HCT116 (cell line): ENCODE data around the gene SAMD4B. TPM values are rescaled to one million over a fixed set of nuclear protein-coding genes. Genes with fewer than 3 reads are reported as not detected.

ENCODE experiments used
- ATAC-seq: fragments of 200-7000 bp; cut with Tn5 transposase; 2 replicates; pipeline ENCODE4 v1.9.1; 2020; ENCODE audit warnings: mild to moderate bottlenecking, moderate library complexity
- BruUV-seq: library from RNA; stranded (reverse); fragments of 400-500 nt; replicated peaks from 2 replicates; lab custom pipeline; 2021; lab: Mats Ljungman, UMichigan
- CTCF ChIA-PET: fragments of 300-600 bp; sonication (Branson Sonifier 250); formaldehyde crosslinking; loops from one replicate; lab custom pipeline; 2021; ENCODE audit warnings: antibody characterized with exemption; lab: Charles Lee
- POLR2A ChIA-PET: fragments of 300-600, 350-600 bp; sonication (Branson Sonifier 250); formaldehyde crosslinking; loops from one replicate; lab custom pipeline; 2021; ENCODE audit warnings: antibody characterized with exemption; lab: Charles Lee
- RAD21 ChIA-PET, 2 experiments: fragments of 300-600 bp; sonication (Branson Sonifier 250); formaldehyde crosslinking; loops; one replicate each; lab custom pipeline; 2023; ENCODE audit warnings: low total read pairs in 2 of 2; ENCODE audit not compliant: uncharacterized antibody in 2 of 2, unreplicated experiment in 2 of 2, low non-redundant PET in 1 of 2; lab: Charles Lee
- DNase-seq: peaks from one replicate; pipeline ENCODE4 v3.0.0-alpha.2; 2010; ENCODE audit warnings: low read depth, low spot score
- H2AFZ ChIP-seq: fragments of 200-600 bp; shearing (Covaris generic), sonication (generic); 2 replicates; pipeline ENCODE4 v1.6.1; 2017; ENCODE audit warnings: low read depth, mixed run types, mixed read lengths, antibody characterized with exemption, low read length; ENCODE audit not compliant: poor library complexity, severe bottlenecking
- H3K27ac ChIP-seq: 2 replicates; pipeline ENCODE4 v1.5.1; 2012; ENCODE audit warnings: low read depth, low read length
- H3K27me3 ChIP-seq: fragments of 200-600 bp; sonication (generic); 2 replicates; pipeline ENCODE4 v1.6.1; 2016; ENCODE audit warnings: mixed run types, low read length, mixed read lengths; ENCODE audit not compliant: insufficient read depth
- H3K36me3 ChIP-seq, 2 experiments: fragments of 200-500 bp in 1 of 2; fragments of 200-600 bp in 1 of 2; sonication (Bioruptor generic) in 1 of 2; sonication (generic) in 1 of 2; 2 replicates each; pipeline versions ENCODE4 v1.5.1 to v1.6.1; 2014 to 2016; ENCODE audit warnings: low read length in 2 of 2, inconsistent platforms in 1 of 2, mixed read lengths in 1 of 2, mixed run types in 1 of 2; ENCODE audit not compliant: insufficient read depth in 2 of 2, control insufficient read depth in 1 of 2
- H3K4me1 ChIP-seq, 2 experiments: fragments of 200-600 bp in 1 of 2; sonication (generic) in 1 of 2; 2 replicates each; pipeline versions ENCODE4 v1.5.1 to v1.6.1; 2012 to 2017; ENCODE audit warnings: low read length in 2 of 2, inconsistent platforms in 1 of 2, mild to moderate bottlenecking in 1 of 2, mixed read lengths in 1 of 2, mixed run types in 1 of 2, moderate library complexity in 1 of 2; ENCODE audit not compliant: insufficient read depth in 2 of 2, control insufficient read depth in 1 of 2
- H3K4me2 ChIP-seq: fragments of 200-600 bp; sonication (generic); 2 replicates; pipeline ENCODE4 v1.6.1; 2017; ENCODE audit warnings: mixed run types, low read length, mixed read lengths
- H3K4me3 ChIP-seq, 2 experiments: fragments of 200-600 bp in 1 of 2; sonication (generic) in 1 of 2; replicated peaks in 1 of 2; 2 replicates each; pipeline ENCODE4 v1.5.1; 2011 to 2016; ENCODE audit warnings: low read length in 2 of 2, control low read depth in 1 of 2, low read depth in 1 of 2, mild to moderate bottlenecking in 1 of 2, mixed read lengths in 1 of 2, mixed run types in 1 of 2
- H3K79me2 ChIP-seq: fragments of 200-600 bp; sonication (generic); 2 replicates; pipeline ENCODE4 v1.6.1; 2017; ENCODE audit warnings: mild to moderate bottlenecking, mixed run types, low read length, moderate library complexity, mixed read lengths; ENCODE audit not compliant: insufficient read depth
- H3K9ac ChIP-seq: fragments of 200-600 bp; sonication (generic); 2 replicates; pipeline ENCODE4 v1.6.1; 2016; ENCODE audit warnings: low read length, mixed read lengths
- H3K9me2 ChIP-seq: fragments of 200-600 bp; sonication (generic), shearing (Covaris generic); 2 replicates; pipeline ENCODE4 v1.6.1; 2017; ENCODE audit warnings: mixed run types, mild to moderate bottlenecking, moderate library complexity; ENCODE audit not compliant: insufficient read depth
- H3K9me3 ChIP-seq, 2 experiments: fragments of 200-500 bp in 1 of 2; fragments of 200-600 bp in 1 of 2; sonication (Bioruptor generic) in 1 of 2; sonication (generic) in 1 of 2; 2 replicates each; pipeline ENCODE4 v1.6.1; 2014 to 2017; ENCODE audit warnings: low read length in 2 of 2, mixed read lengths in 2 of 2, inconsistent platforms in 1 of 2, low read depth in 1 of 2, mild to moderate bottlenecking in 1 of 2, mixed run types in 1 of 2, moderate library complexity in 1 of 2; ENCODE audit not compliant: control insufficient read depth in 1 of 2, insufficient read depth in 1 of 2
- H4K20me1 ChIP-seq: fragments of 200-600 bp; sonication (generic), shearing (Covaris generic); 2 replicates; pipeline ENCODE4 v1.6.1; 2017; ENCODE audit warnings: mixed run types, mild to moderate bottlenecking, moderate library complexity; ENCODE audit not compliant: insufficient read depth
- ATF3 ChIP-seq: IDR thresholded peaks from 2 replicates; pipeline ENCODE4 v1.6.1; 2012
- CEBPB ChIP-seq: IDR thresholded peaks from 2 replicates; pipeline ENCODE4 v1.6.1; 2012; ENCODE audit warnings: low read depth
- EGR1 ChIP-seq: IDR thresholded peaks from 2 replicates; pipeline ENCODE4 v1.6.1; 2012; ENCODE audit warnings: low read depth
- ELF1 ChIP-seq: IDR thresholded peaks from 2 replicates; pipeline ENCODE4 v1.6.1; 2012; ENCODE audit warnings: low read depth, borderline replicate concordance
- EZH2 ChIP-seq: fragments of 200-600 bp; sonication (generic); IDR thresholded peaks from 2 replicates; pipeline ENCODE4 v1.6.1; 2017; ENCODE audit warnings: antibody characterized with exemption, mixed run types
- FOSL1 ChIP-seq: IDR thresholded peaks from 2 replicates; pipeline ENCODE4 v1.6.1; 2012; ENCODE audit warnings: low read depth
- JUND ChIP-seq: IDR thresholded peaks from 2 replicates; pipeline ENCODE4 v1.6.1; 2012
- RAD21 ChIP-seq: IDR thresholded peaks from 2 replicates; pipeline ENCODE4 v1.6.1; 2012; ENCODE audit warnings: low read depth, mild to moderate bottlenecking
- SIN3A ChIP-seq: IDR thresholded peaks from 2 replicates; pipeline ENCODE4 v1.6.1; 2012; ENCODE audit warnings: low read depth
- SP1 ChIP-seq: IDR thresholded peaks from 2 replicates; pipeline ENCODE4 v1.6.1; 2012; ENCODE audit warnings: low read depth
- SRF ChIP-seq: IDR thresholded peaks from 2 replicates; pipeline ENCODE4 v1.6.1; 2012; ENCODE audit warnings: low read depth
- TCF7L2 ChIP-seq: IDR thresholded peaks from 2 replicates; pipeline ENCODE4 v1.7.0; 2011; ENCODE audit warnings: borderline replicate concordance, inconsistent platforms; ENCODE audit not compliant: insufficient read depth, insufficient read length; ENCODE audit errors: extremely low read depth
- YY1 ChIP-seq: IDR thresholded peaks from 2 replicates; pipeline ENCODE4 v1.6.1; 2011; ENCODE audit warnings: low read length, low read depth, moderate library complexity, mild to moderate bottlenecking; ENCODE audit not compliant: insufficient replicate concordance; ENCODE audit errors: extremely low read depth
- ZBTB33 ChIP-seq: IDR thresholded peaks from 2 replicates; pipeline ENCODE4 v1.6.1; 2011; ENCODE audit warnings: mild to moderate bottlenecking, low read length, moderate library complexity; ENCODE audit not compliant: insufficient replicate concordance; ENCODE audit errors: extremely low read depth
- ZFX ChIP-seq: fragments of 450-650 bp; IDR thresholded peaks from 2 replicates; pipeline ENCODE4 v1.6.1; 2017
- ZNF274 ChIP-seq: fragments of 200-500 bp; sonication (Bioruptor generic); IDR thresholded peaks from 2 replicates; pipeline ENCODE4 v1.6.1; 2014; ENCODE audit warnings: mild to moderate bottlenecking, low read depth, low read length, inconsistent platforms
- intact Hi-C: fragments of 100-400 bp; cut with micrococcal nuclease; formaldehyde crosslinking; loops from 2 replicates; pipeline ENCODE4 v1.10.0; 2022
- total RNA-seq: library from RNA; stranded (reverse); gene quantifications from one replicate; pipeline ENCODE4 v1.2.1, GENCODE V29; 2021; ENCODE audit not compliant: unreplicated experiment
- TF ChIP-seq, protein P1 (sequence below): IDR thresholded peaks from 2 replicates; pipeline ENCODE4 v1.6.1; 2012; ENCODE audit warnings: low read depth
- TF ChIP-seq, protein P2 (sequence below): IDR thresholded peaks from 2 replicates; pipeline ENCODE4 v1.6.1; 2012

The SAMD4B gene
- total RNA-seq, 1 experiment from 2014 or later = 127 TPM

GRCh38 chr19:39417463-39418181 is 75.4 kb downstream of the SAMD4B start:
- Histone ChIP-seq H3K4me1 (peaks cover 8 to 21% of the 10 kb centered on the region in 2 experiments; a peak in 3 of 4 replicates), H3K4me2 (no peak overlapping the region), H2AFZ (no peak overlapping the region), H3K36me3 (0 out of 4 replicates have a peak, but pooled peaks cover 0 to 4% of the 10 kb centered on the region in 2 experiments), H3K9me3 (no peaks in the 10 kb centered on the region), H3K4me3 (no peak overlapping the region), H3K27ac (no peak overlapping the region), H3K27me3 (no peaks in the 10 kb centered on the region), H3K79me2 (no peaks in the 10 kb centered on the region; the same call in 1 of the 2 replicates), H3K9ac (no peak overlapping the region), H3K9me2 (no peaks in the 10 kb centered on the region), H4K20me1 (no peaks in the 10 kb centered on the region)
- TF ChIP-seq EZH2 (no peak), YY1 (no peak), CEBPB (no peak), FOSL1 (no peak), SRF (no peak), TCF7L2 (no peak), EGR1 (no peak), RAD21 (no peak), ZFX (no peak), SIN3A (no peak), ZNF274 (no peak), ELF1 (no peak), ATF3 (no peak), JUND (no peak), SP1 (no peak), ZBTB33 (no peak)
- TF ChIP-seq, protein P1, sequence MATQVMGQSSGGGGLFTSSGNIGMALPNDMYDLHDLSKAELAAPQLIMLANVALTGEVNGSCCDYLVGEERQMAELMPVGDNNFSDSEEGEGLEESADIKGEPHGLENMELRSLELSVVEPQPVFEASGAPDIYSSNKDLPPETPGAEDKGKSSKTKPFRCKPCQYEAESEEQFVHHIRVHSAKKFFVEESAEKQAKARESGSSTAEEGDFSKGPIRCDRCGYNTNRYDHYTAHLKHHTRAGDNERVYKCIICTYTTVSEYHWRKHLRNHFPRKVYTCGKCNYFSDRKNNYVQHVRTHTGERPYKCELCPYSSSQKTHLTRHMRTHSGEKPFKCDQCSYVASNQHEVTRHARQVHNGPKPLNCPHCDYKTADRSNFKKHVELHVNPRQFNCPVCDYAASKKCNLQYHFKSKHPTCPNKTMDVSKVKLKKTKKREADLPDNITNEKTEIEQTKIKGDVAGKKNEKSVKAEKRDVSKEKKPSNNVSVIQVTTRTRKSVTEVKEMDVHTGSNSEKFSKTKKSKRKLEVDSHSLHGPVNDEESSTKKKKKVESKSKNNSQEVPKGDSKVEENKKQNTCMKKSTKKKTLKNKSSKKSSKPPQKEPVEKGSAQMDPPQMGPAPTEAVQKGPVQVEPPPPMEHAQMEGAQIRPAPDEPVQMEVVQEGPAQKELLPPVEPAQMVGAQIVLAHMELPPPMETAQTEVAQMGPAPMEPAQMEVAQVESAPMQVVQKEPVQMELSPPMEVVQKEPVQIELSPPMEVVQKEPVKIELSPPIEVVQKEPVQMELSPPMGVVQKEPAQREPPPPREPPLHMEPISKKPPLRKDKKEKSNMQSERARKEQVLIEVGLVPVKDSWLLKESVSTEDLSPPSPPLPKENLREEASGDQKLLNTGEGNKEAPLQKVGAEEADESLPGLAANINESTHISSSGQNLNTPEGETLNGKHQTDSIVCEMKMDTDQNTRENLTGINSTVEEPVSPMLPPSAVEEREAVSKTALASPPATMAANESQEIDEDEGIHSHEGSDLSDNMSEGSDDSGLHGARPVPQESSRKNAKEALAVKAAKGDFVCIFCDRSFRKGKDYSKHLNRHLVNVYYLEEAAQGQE = no peak
- TF ChIP-seq, protein P2, sequence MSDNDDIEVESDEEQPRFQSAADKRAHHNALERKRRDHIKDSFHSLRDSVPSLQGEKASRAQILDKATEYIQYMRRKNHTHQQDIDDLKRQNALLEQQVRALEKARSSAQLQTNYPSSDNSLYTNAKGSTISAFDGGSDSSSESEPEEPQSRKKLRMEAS = no peak
- ChIA-PET RAD21 (no interaction called here), CTCF (interaction anchor here (1.2 kb wide), 1 partner anchor 20 kb away, joined by 3 read pairs; no protein-coding TSS in a partner anchor), POLR2A (interaction anchor here (1.7 to 2.2 kb wide), 2 partner anchors 10 to 18 kb away, joined by 7 to 9 read pairs; partner anchors contain the start of gene RPS16)
- ATAC-seq (no peak), DNase-seq (no peak)
- BruUV-seq = no TSS peak
- intact Hi-C loops = no loop called here
